ENCODE data around the gene SNRPA.
"Not testable (repeated sequence)": the region's sequence is repeated elsewhere in the genome, so short reads cannot be mapped to it uniquely, and the experiment has no call there.

SNRPA gene

DNA sequence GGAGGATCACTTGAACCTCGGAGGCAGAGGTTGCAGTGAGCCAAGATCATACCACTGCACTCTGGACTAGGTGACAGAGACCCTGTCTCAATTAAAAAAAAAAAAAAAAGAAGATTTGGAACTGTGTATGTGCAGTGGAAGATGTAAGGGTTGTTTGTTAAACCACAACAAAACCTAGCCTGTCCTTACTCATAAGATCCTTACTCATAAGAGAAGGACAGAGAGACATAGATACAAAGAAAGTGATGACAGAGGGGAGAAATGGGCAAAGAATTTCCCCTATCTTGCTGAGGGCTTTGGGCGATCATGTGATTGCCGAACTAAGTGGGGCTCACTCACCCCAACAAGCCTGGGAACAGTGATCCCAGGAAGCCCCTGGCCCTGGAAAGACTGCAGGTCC lies 26.1 kb upstream of the SNRPA start:
- no peaks in the 10 kb centered on the region for H3K36me3 ChIP-seq (ENCODE audit: low read length)
- TF ChIP-seq EZH2phosphoT487 (conservative IDR thresholded peaks at IDR 0.05; ENCODE audit: low read length): no peak
- TF ChIP-seq CTCF (IDR thresholded peaks at IDR 0.05; ENCODE audit: insufficient read depth, low read length, poor library complexity, severe bottlenecking): no peak
- no peak overlapping the region for H2AFZ ChIP-seq (ENCODE audit: low read depth, low read length, severe bottlenecking)
- H3K79me2 ChIP-seq (ENCODE audit: insufficient read depth, low read length): no peaks in the 10 kb centered on the region
- H3F3A ChIP-seq (ENCODE audit: insufficient read depth): no peaks in the 10 kb centered on the region
- no peaks in the 10 kb centered on the region for H3K27me3 ChIP-seq (ENCODE audit: low read length)
- no peaks in the 10 kb centered on the region for H3K9me3 ChIP-seq (ENCODE audit: insufficient read depth, low read length)
- H3K4me3 ChIP-seq (ENCODE audit: insufficient read depth, low read length, poor library complexity, severe bottlenecking): no peak overlapping the region
- H4K20me1 ChIP-seq (ENCODE audit: low read depth, low read length): no peaks in the 10 kb centered on the region
- no peak overlapping the region for H3K9ac ChIP-seq (ENCODE audit: low read length)
- no peak overlapping the region for H3K4me2 ChIP-seq (ENCODE audit: low read depth, low read length, poor library complexity, severe bottlenecking)
- H3K27ac ChIP-seq (ENCODE audit: low read depth, low read length): no peak overlapping the region
- no peaks in the 10 kb centered on the region for H3K9me2 ChIP-seq (replicated peaks; ENCODE audit: insufficient read depth, low read length)

- Histone ChIP-seq H3F3A (ENCODE audit: insufficient read depth) (no peaks in the 10 kb centered on the region), H3K4me3 (ENCODE audit: insufficient read depth, low read length, poor library complexity, severe bottlenecking) (no peak overlapping the region), H3K27me3 (ENCODE audit: low read length) (no peaks in the 10 kb centered on the region), H4K20me1 (ENCODE audit: low read depth, low read length) (no peaks in the 10 kb centered on the region), H2AFZ (ENCODE audit: low read depth, low read length, severe bottlenecking) (no peak overlapping the region), H3K79me2 (ENCODE audit: insufficient read depth, low read length) (no peaks in the 10 kb centered on the region), H3K36me3 (ENCODE audit: low read length) (no peaks in the 10 kb centered on the region), H3K27ac (ENCODE audit: low read depth, low read length) (no peak overlapping the region), H3K9ac (ENCODE audit: low read length) (no peak overlapping the region), H3K9me3 (ENCODE audit: insufficient read depth, low read length) (no peaks in the 10 kb centered on the region), H3K4me2 (ENCODE audit: low read depth, low read length, poor library complexity, severe bottlenecking) (no peak overlapping the region), H3K9me2 (replicated peaks; ENCODE audit: insufficient read depth, low read length) (no peaks in the 10 kb centered on the region)
- no peak for TF ChIP-seq CTCF (IDR thresholded peaks at IDR 0.05; ENCODE audit: insufficient read depth, low read length, poor library complexity, severe bottlenecking)
- TF ChIP-seq EZH2phosphoT487 (conservative IDR thresholded peaks at IDR 0.05; ENCODE audit: low read length): no peak
These were observed 24.7 kb upstream of the SNRPA start for GRCh38 chr19:40726279-40726678.

- not testable (repeated sequence) for H3K9me3 ChIP-seq (ENCODE audit: insufficient read depth, low read length); H3K9me2 ChIP-seq (replicated peaks; ENCODE audit: insufficient read depth, low read length); H3K79me2 ChIP-seq (ENCODE audit: insufficient read depth, low read length); H3K27ac ChIP-seq (ENCODE audit: low read depth, low read length); H3K27me3 ChIP-seq (ENCODE audit: low read length); H3K36me3 ChIP-seq (ENCODE audit: low read length); H2AFZ ChIP-seq (ENCODE audit: low read depth, low read length, severe bottlenecking); H4K20me1 ChIP-seq (ENCODE audit: low read depth, low read length); H3K4me2 ChIP-seq (ENCODE audit: low read depth, low read length, poor library complexity, severe bottlenecking); H3K9ac ChIP-seq (ENCODE audit: low read length); H3K4me3 ChIP-seq (ENCODE audit: insufficient read depth, low read length, poor library complexity, severe bottlenecking); H3F3A ChIP-seq (ENCODE audit: insufficient read depth)
These were observed 20.9 kb upstream of the SNRPA start for GRCh38 chr19:40730065-40730464.

DNA sequence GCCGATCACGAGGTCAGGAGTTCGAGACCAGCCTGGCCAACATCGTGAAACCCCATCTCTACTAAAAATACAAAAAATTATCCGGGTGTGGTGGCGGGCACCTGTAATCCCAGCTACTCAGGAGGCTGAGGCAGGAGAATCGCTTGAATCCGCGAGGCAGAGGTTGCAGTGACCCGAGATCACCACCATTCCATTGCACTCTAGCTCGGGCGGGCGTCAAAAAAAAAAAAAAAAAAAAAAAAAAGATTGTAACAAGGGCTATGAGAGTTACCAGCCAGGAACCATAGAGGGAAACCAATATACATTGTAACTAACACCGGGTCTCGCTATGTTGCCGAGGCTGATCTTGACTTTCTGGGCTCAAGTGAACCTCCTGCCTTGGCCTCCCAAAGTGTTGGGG lies 18.7 kb upstream of the SNRPA start:
- not testable (repeated sequence) for H4K20me1 ChIP-seq (ENCODE audit: low read depth, low read length); H3K27me3 ChIP-seq (ENCODE audit: low read length); H3K9ac ChIP-seq (ENCODE audit: low read length); H3K79me2 ChIP-seq (ENCODE audit: insufficient read depth, low read length); H3K4me2 ChIP-seq (ENCODE audit: low read depth, low read length, poor library complexity, severe bottlenecking); H3K4me3 ChIP-seq (ENCODE audit: insufficient read depth, low read length, poor library complexity, severe bottlenecking); H3K9me3 ChIP-seq (ENCODE audit: insufficient read depth, low read length); H3K9me2 ChIP-seq (replicated peaks; ENCODE audit: insufficient read depth, low read length); H3K27ac ChIP-seq (ENCODE audit: low read depth, low read length); H2AFZ ChIP-seq (ENCODE audit: low read depth, low read length, severe bottlenecking); H3F3A ChIP-seq (ENCODE audit: insufficient read depth); H3K36me3 ChIP-seq (ENCODE audit: low read length)
